Activated CD4-positive, alpha-beta T cell treated with anti-CD3 and anti-CD28 coated beads, Interleukin-2, amount 10 ng/mL, durations not matched to agents 24 days and 14 days (primary cell): Measurements from ENCODE around the gene AP5M1. TPM values are rescaled to one million over a fixed set of nuclear protein-coding genes. Genes with fewer than 3 reads are reported as not detected.
"Not testable (repeated sequence)": the region's sequence is repeated elsewhere in the genome, so short reads cannot be mapped to it uniquely, and the experiment has no call there.

Experiments
- DNase-seq: peaks from one replicate; pipeline ENCODE4 v3.0.0; 2022
- H3K27ac Mint-ChIP-seq: one replicate; pipeline ENCODE4 v1.8.0; 2022; ENCODE audit warnings: mild to moderate bottlenecking, mixed read lengths
- H3K27me3 Mint-ChIP-seq: one replicate; pipeline ENCODE4 v1.8.0; 2022; ENCODE audit warnings: mixed read lengths
- H3K36me3 Mint-ChIP-seq: one replicate; pipeline ENCODE4 v1.8.0; 2022; ENCODE audit warnings: low read depth, mild to moderate bottlenecking, mixed read lengths
- H3K4me1 Mint-ChIP-seq: one replicate; pipeline ENCODE4 v1.8.0; 2021; ENCODE audit warnings: mixed read lengths
- H3K4me3 Mint-ChIP-seq: one replicate; pipeline ENCODE4 v1.8.0; 2022; ENCODE audit warnings: mild to moderate bottlenecking, moderate library complexity, mixed read lengths
- H3K9me3 Mint-ChIP-seq: one replicate; pipeline ENCODE4 v1.8.0; 2021; ENCODE audit warnings: mixed read lengths
- intact Hi-C: fragments of 100-400 bp; cut with micrococcal nuclease; formaldehyde crosslinking; loops from one replicate; pipeline ENCODE4 v1.15.1; 2023
- total RNA-seq: library from RNA; stranded (reverse); gene quantifications from 2 replicates; pipeline ENCODE4 v1.2.3, GENCODE V29; 2022

Gene AP5M1
- total RNA-seq, 1 donor from 2014 or later: 47.5 TPM

GRCh38 chr14:57299511-57299910, 30.7 kb downstream of the AP5M1 start:
- Mint-ChIP-seq H3K4me1 (no peaks in the 10 kb centered on the region), H3K36me3 (no peaks in the 10 kb centered on the region), H3K9me3 (no peaks in the 10 kb centered on the region), H3K27ac (no peak overlapping the region), H3K27me3 (peaks cover 6% of the 10 kb centered on the region), H3K4me3 (no peak overlapping the region)
- intact Hi-C loops: loop anchor here (10.0 kb wide), 1 partner anchor 65 kb away; no protein-coding TSS in a partner anchor
- no peak for DNase-seq

- Mint-ChIP-seq H3K4me3 (no peak overlapping the region), H3K27me3 (peaks cover 18% of the 10 kb centered on the region), H3K9me3 (no peaks in the 10 kb centered on the region), H3K4me1 (no peaks in the 10 kb centered on the region), H3K36me3 (no peaks in the 10 kb centered on the region), H3K27ac (no peak overlapping the region)
- peak; percentile 9 for DNase-seq
- intact Hi-C loops: no loop called here
Measured at GRCh38 chr14:57302883-57303282, 34.1 kb downstream of the AP5M1 start.

GRCh38 chr14:57314396-57315089, 45.8 kb downstream of the AP5M1 start:
- intact Hi-C loops: loop anchor here (10.0 kb wide), 2 partner anchors 250 to 660 kb away; no protein-coding TSS in a partner anchor
- H3K4me3 Mint-ChIP-seq: no peak overlapping the region
- H3K36me3 Mint-ChIP-seq: no peaks in the 10 kb centered on the region

GRCh38 chr14:57317248-57317833, 48.6 kb downstream of the AP5M1 start:
- Mint-ChIP-seq H3K27me3 (peaks cover 2% of the 10 kb centered on the region), H3K4me3 (no peak overlapping the region), H3K36me3 (no peaks in the 10 kb centered on the region), H3K27ac (no peak overlapping the region), H3K9me3 (no peaks in the 10 kb centered on the region), H3K4me1 (peaks cover 5% of the 10 kb centered on the region)
- peak; percentile 92 for DNase-seq
- intact Hi-C loops: loop anchor here (1.0 to 10.0 kb wide), 4 partner anchors 253 to 827 kb away; no protein-coding TSS in a partner anchor

More at GRCh38 chr14:57314396-57315089, 45.8 kb downstream of the AP5M1 start:
- Mint-ChIP-seq H3K27me3 (peaks cover 2% of the 10 kb centered on the region), H3K27ac (no peak overlapping the region), H3K4me1 (peaks cover 5% of the 10 kb centered on the region), H3K9me3 (no peaks in the 10 kb centered on the region)
- DNase-seq: no peak

GRCh38 chr14:57319636-57320192, 50.9 kb downstream of the AP5M1 start:
- H3K4me3 Mint-ChIP-seq: no peak overlapping the region
- intact Hi-C loops: loop anchor here (10.0 kb wide), 2 partner anchors 255 to 665 kb away; no protein-coding TSS in a partner anchor

GRCh38 chr14:57323721-57324120, 55.0 kb downstream of the AP5M1 start:
- intact Hi-C loops: no loop called here
- H3K4me3 Mint-ChIP-seq: no peak overlapping the region
- peaks cover 4% of the 10 kb centered on the region for H3K27me3 Mint-ChIP-seq
- H3K4me1 Mint-ChIP-seq: no peaks in the 10 kb centered on the region
- no peak overlapping the region for H3K27ac Mint-ChIP-seq
- H3K36me3 Mint-ChIP-seq: no peaks in the 10 kb centered on the region
- DNase-seq: no peak
- no peaks in the 10 kb centered on the region for H3K9me3 Mint-ChIP-seq

More at GRCh38 chr14:57319636-57320192, 50.9 kb downstream of the AP5M1 start:
- H3K27me3 Mint-ChIP-seq: peaks cover 5% of the 10 kb centered on the region
- no peaks in the 10 kb centered on the region for H3K9me3 Mint-ChIP-seq
- no peaks in the 10 kb centered on the region for H3K4me1 Mint-ChIP-seq
- H3K27ac Mint-ChIP-seq: no peak overlapping the region
- H3K36me3 Mint-ChIP-seq: no peaks in the 10 kb centered on the region
- DNase-seq: no peak

GRCh38 chr14:57326253-57326652, 57.5 kb downstream of the AP5M1 start:
- no peak overlapping the region for H3K27ac Mint-ChIP-seq
- H3K27me3 Mint-ChIP-seq: peaks cover 4% of the 10 kb centered on the region
- DNase-seq: no peak
- no peaks in the 10 kb centered on the region for H3K36me3 Mint-ChIP-seq
- no peaks in the 10 kb centered on the region for H3K4me1 Mint-ChIP-seq
- H3K9me3 Mint-ChIP-seq: no peaks in the 10 kb centered on the region
- no peak overlapping the region for H3K4me3 Mint-ChIP-seq
- intact Hi-C loops: no loop called here

GRCh38 chr14:57329833-57330232, 61.1 kb downstream of the AP5M1 start:
- Mint-ChIP-seq H3K9me3 (peaks cover 1% of the 10 kb centered on the region), H3K36me3 (no peaks in the 10 kb centered on the region), H3K4me1 (no peaks in the 10 kb centered on the region), H3K27ac (no peak overlapping the region), H3K4me3 (no peak overlapping the region), H3K27me3 (no peaks in the 10 kb centered on the region)
- DNase-seq: no peak
- intact Hi-C loops: no loop called here

- intact Hi-C loops, H3K4me3 Mint-ChIP-seq, H3K27ac Mint-ChIP-seq, H3K9me3 Mint-ChIP-seq, H3K27me3 Mint-ChIP-seq, DNase-seq, H3K36me3 Mint-ChIP-seq, H3K4me1 Mint-ChIP-seq: not testable (repeated sequence)
Measured at GRCh38 chr14:57332475-57332874, 63.7 kb downstream of the AP5M1 start.

GRCh38 chr14:57333726-57334125, 65.0 kb downstream of the AP5M1 start:
- H3K27ac Mint-ChIP-seq, H3K9me3 Mint-ChIP-seq, H3K4me3 Mint-ChIP-seq, intact Hi-C loops, H3K27me3 Mint-ChIP-seq, H3K4me1 Mint-ChIP-seq, H3K36me3 Mint-ChIP-seq, DNase-seq: not testable (repeated sequence)

GRCh38 chr14:57343545-57344297, 75.0 kb downstream of the AP5M1 start:
- H3K27ac Mint-ChIP-seq, H3K36me3 Mint-ChIP-seq, H3K27me3 Mint-ChIP-seq, DNase-seq, H3K4me3 Mint-ChIP-seq, H3K4me1 Mint-ChIP-seq, intact Hi-C loops, H3K9me3 Mint-ChIP-seq: not testable (repeated sequence)

- intact Hi-C loops: no loop called here
- no peak overlapping the region for H3K27ac Mint-ChIP-seq
- peaks cover 5% of the 10 kb centered on the region for H3K27me3 Mint-ChIP-seq
- H3K9me3 Mint-ChIP-seq: no peaks in the 10 kb centered on the region
- no peaks in the 10 kb centered on the region for H3K4me1 Mint-ChIP-seq
- H3K36me3 Mint-ChIP-seq: no peaks in the 10 kb centered on the region
- no peak overlapping the region for H3K4me3 Mint-ChIP-seq
- DNase-seq: no peak
Measured at GRCh38 chr14:57345106-57345505, 76.3 kb downstream of the AP5M1 start.

- no peak overlapping the region for H3K27ac Mint-ChIP-seq
- no peaks in the 10 kb centered on the region for H3K4me1 Mint-ChIP-seq
- H3K9me3 Mint-ChIP-seq: no peaks in the 10 kb centered on the region
- no peaks in the 10 kb centered on the region for H3K36me3 Mint-ChIP-seq
- DNase-seq: no peak
- peaks cover 5% of the 10 kb centered on the region for H3K27me3 Mint-ChIP-seq
- H3K4me3 Mint-ChIP-seq: no peak overlapping the region
- intact Hi-C loops: no loop called here
Measured at GRCh38 chr14:57346741-57347140, 78.0 kb downstream of the AP5M1 start.
